Measurements from ENCODE around the gene EIF4EBP2.
A peak's percentile ranks its signal among the peaks of the same experiment; 100 is the strongest.

Gene EIF4EBP2

DNA sequence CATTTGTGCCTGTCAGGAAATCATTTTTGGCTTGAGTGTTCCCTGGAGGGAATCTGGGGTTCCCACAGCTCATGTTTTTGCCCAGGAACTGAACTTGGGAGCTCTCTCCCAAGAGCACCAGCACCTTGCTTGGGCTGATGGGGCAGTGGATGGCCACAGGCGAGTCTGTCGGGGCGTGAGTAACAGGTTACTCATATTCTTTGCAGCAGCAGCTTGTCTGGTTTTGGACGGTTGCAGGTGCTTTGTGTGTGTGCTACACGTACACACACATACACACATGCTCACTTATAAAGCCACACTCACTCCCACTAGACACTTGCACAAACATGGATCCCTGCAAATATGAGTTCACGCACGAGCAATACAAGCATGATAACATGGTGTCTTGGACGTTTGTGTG is 71.7 kb downstream of the EIF4EBP2 start:
- WGBS (ENCODE audit: extremely low coverage, insufficient coverage, low lambda C conversion rate): no CpG with 5 or more reads among the region's 8 CpGs
- H3K4me3 ChIP-seq (ENCODE audit: low read length): no peak overlapping the region

GRCh38 chr10:70476249-70477035 is 72.5 kb downstream of the EIF4EBP2 start:
- Histone ChIP-seq H3K56ac (ENCODE audit: low read length) (no peak overlapping the region), H4K5ac (ENCODE audit: low read length) (no peak overlapping the region), H3K79me2 (ENCODE audit: control insufficient read depth, insufficient read depth, low read length) (peaks cover 19% of the 10 kb centered on the region), H3K9ac (ENCODE audit: low read length) (no peak overlapping the region), H2BK5ac (ENCODE audit: low read length) (no peak overlapping the region), H3K27me3 (ENCODE audit: insufficient read depth, low read length, poor library complexity) (no peaks in the 10 kb centered on the region), H3K4me3 (ENCODE audit: low read length) (no peak overlapping the region), H2BK15ac (replicated peaks; ENCODE audit: low read depth) (no peak overlapping the region), H3K4ac (ENCODE audit: low read depth, low read length) (no peak overlapping the region), H2AK5ac (ENCODE audit: low read length) (no peak overlapping the region), H3K23ac (ENCODE audit: low read length) (no peak overlapping the region), H3K4me1 (ENCODE audit: control insufficient read depth, low read depth, low read length) (peaks cover 11% of the 10 kb centered on the region), H3K4me2 (ENCODE audit: low read length) (no peak overlapping the region), H3K79me1 (ENCODE audit: low read length) (peaks cover 13% of the 10 kb centered on the region), H3K27ac (ENCODE audit: low read depth, low read length) (no peak overlapping the region), H3K36me3 (ENCODE audit: control insufficient read depth, insufficient read depth, low read length) (no peaks in the 10 kb centered on the region), H2BK120ac (ENCODE audit: low read depth, low read length) (no peak overlapping the region), H4K8ac (ENCODE audit: low read depth, low read length) (no peak overlapping the region), H3K18ac (ENCODE audit: low read length) (no peak overlapping the region)
- no CpG with 5 or more reads among the region's 7 CpGs for WGBS (ENCODE audit: extremely low coverage, insufficient coverage, low lambda C conversion rate)
- no peak for DNase-seq

More for the DNA sequence above, 71.7 kb downstream of the EIF4EBP2 start:
- H3K4me2 ChIP-seq (ENCODE audit: low read length): no peak overlapping the region
- no peak overlapping the region for H4K8ac ChIP-seq (ENCODE audit: low read depth, low read length)
- H3K4ac ChIP-seq (ENCODE audit: low read depth, low read length): no peak overlapping the region
- no peak overlapping the region for H3K27ac ChIP-seq (ENCODE audit: low read depth, low read length)
- peaks cover 8% of the 10 kb centered on the region for H3K79me1 ChIP-seq (ENCODE audit: low read length)
- H4K5ac ChIP-seq (ENCODE audit: low read length): no peak overlapping the region
- H3K23ac ChIP-seq (ENCODE audit: low read length): no peak overlapping the region
- H3K9ac ChIP-seq (ENCODE audit: low read length): no peak overlapping the region
- H2AK5ac ChIP-seq (ENCODE audit: low read length): no peak overlapping the region
- peaks cover 11% of the 10 kb centered on the region for H3K4me1 ChIP-seq (ENCODE audit: control insufficient read depth, low read depth, low read length)
- H3K79me2 ChIP-seq (ENCODE audit: control insufficient read depth, insufficient read depth, low read length): peaks cover 12% of the 10 kb centered on the region
- no peak overlapping the region for H2BK5ac ChIP-seq (ENCODE audit: low read length)
- no peak overlapping the region for H3K56ac ChIP-seq (ENCODE audit: low read length)
- no peaks in the 10 kb centered on the region for H3K36me3 ChIP-seq (ENCODE audit: control insufficient read depth, insufficient read depth, low read length)
- H2BK15ac ChIP-seq (replicated peaks; ENCODE audit: low read depth): no peak overlapping the region
- no peak overlapping the region for H2BK120ac ChIP-seq (ENCODE audit: low read depth, low read length)
- H3K18ac ChIP-seq (ENCODE audit: low read length): no peak overlapping the region
- H3K27me3 ChIP-seq (ENCODE audit: insufficient read depth, low read length, poor library complexity): no peaks in the 10 kb centered on the region
- no peak for DNase-seq

DNA sequence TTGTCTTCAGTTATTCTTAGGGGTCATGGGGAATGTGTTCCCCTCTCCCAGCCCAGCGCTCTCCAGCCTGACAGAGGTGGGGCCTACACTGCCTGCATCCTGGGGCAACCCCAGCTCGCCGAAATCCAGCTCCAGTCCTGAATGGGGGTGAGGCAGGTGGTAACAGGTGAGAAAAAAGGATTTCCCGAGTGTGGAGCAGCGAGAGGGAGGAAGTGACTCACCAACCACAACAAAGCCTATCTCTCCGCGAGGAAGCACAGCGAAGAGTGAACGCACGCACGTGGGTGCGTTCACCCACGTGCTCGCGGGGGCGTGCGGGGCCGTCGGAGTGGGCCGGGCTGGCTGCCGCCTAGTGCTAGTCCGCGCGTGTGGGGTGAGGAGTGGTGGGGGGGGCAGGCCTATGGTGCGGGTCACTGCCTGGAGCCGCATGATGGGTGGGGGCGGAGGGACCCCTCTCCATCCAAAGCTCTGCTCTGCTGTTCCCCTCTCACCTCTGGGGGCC is 73.8 kb downstream of the EIF4EBP2 start:
- Histone ChIP-seq H3K23ac (ENCODE audit: low read length) (peak overlapping the region; percentile 74), H4K5ac (ENCODE audit: low read length) (no peak overlapping the region), H3K79me2 (ENCODE audit: control insufficient read depth, insufficient read depth, low read length) (peaks cover 21% of the 10 kb centered on the region), H3K56ac (ENCODE audit: low read length) (peak overlapping the region; percentile 94), H4K8ac (ENCODE audit: low read depth, low read length) (no peak overlapping the region), H3K4ac (ENCODE audit: low read depth, low read length) (peak overlapping the region; percentile 49), H3K27me3 (ENCODE audit: insufficient read depth, low read length, poor library complexity) (no peaks in the 10 kb centered on the region), H3K4me1 (ENCODE audit: control insufficient read depth, low read depth, low read length) (peaks cover 11% of the 10 kb centered on the region), H2AK5ac (ENCODE audit: low read length) (no peak overlapping the region), H3K27ac (ENCODE audit: low read depth, low read length) (peak overlapping the region; percentile 11), H3K4me3 (ENCODE audit: low read length) (peak overlapping the region; percentile 66), H3K36me3 (ENCODE audit: control insufficient read depth, insufficient read depth, low read length) (no peaks in the 10 kb centered on the region), H3K9ac (ENCODE audit: low read length) (peak overlapping the region; percentile 91), H2BK15ac (replicated peaks; ENCODE audit: low read depth) (no peak overlapping the region), H3K4me2 (ENCODE audit: low read length) (peak overlapping the region; percentile 72), H2BK120ac (ENCODE audit: low read depth, low read length) (no peak overlapping the region), H3K18ac (ENCODE audit: low read length) (peak overlapping the region; percentile 0), H3K79me1 (ENCODE audit: low read length) (peaks cover 15% of the 10 kb centered on the region), H2BK5ac (ENCODE audit: low read length) (no peak overlapping the region)
- peak; percentile 65 for DNase-seq
- no CpG with 5 or more reads among the region's 27 CpGs for WGBS (ENCODE audit: extremely low coverage, insufficient coverage, low lambda C conversion rate)

Data from mesendoderm (in vitro differentiated cells).